COLO829 (cell line): ENCODE results near the gene GTF2H3.
"Not testable (repeated sequence)": the region's sequence is repeated elsewhere in the genome, so short reads cannot be mapped to it uniquely, and the experiment has no call there.

Source experiments
- DNase-seq: peaks from one replicate; pipeline ENCODE4 v3.0.0; 2012; ENCODE audit warnings: low spot score

GTF2H3 gene

GRCh38 chr12:123633379-123634141 is at the start of gene GTF2H3, which contains the start of gene EIF2B1:
TSS of gene GTF2H3 (plus strand) at chr12:123633829. CDS start at chr12:123633860, 31 bp downstream.
TSS of gene EIF2B1 (minus strand) at chr12:123633686. CDS start at chr12:123633557, 129 bp downstream.
- peak; percentile 97 for DNase-seq

- DNase-seq, result no peak
Measured at GRCh38 chr12:123591702-123592481, 41.7 kb upstream of the GTF2H3 start.

GRCh38 chr12:123595729-123596128 is 37.9 kb upstream of the GTF2H3 start:
- DNase-seq, result no peak

- no peak for DNase-seq
Measured at GRCh38 chr12:123597100-123597499, 36.5 kb upstream of the GTF2H3 start.

GRCh38 chr12:123598522-123598921 is 35.1 kb upstream of the GTF2H3 start:
- no peak for DNase-seq

- DNase-seq, result no peak
Measured at GRCh38 chr12:123599310-123599709, 34.3 kb upstream of the GTF2H3 start.

- no peak for DNase-seq
Measured at GRCh38 chr12:123599721-123600120, 33.9 kb upstream of the GTF2H3 start.

- peak; percentile 63 for DNase-seq
Measured at GRCh38 chr12:123601602-123602489, 31.8 kb upstream of the GTF2H3 start, which contains the start of gene DDX55. TSS of gene DDX55 (plus strand) at chr12:123602099. CDS start at chr12:123602149, 50 bp downstream.

- peak; percentile 42 for DNase-seq
Measured at GRCh38 chr12:123602651-123603195, 30.9 kb upstream of the GTF2H3 start.

- not testable (repeated sequence) for DNase-seq
Measured at GRCh38 chr12:123603495-123603894, 30.1 kb upstream of the GTF2H3 start.

- DNase-seq, result no peak
Measured at GRCh38 chr12:123607756-123608155, 25.9 kb upstream of the GTF2H3 start.

- no peak for DNase-seq
Measured at GRCh38 chr12:123608182-123608581, 25.4 kb upstream of the GTF2H3 start.

- no peak for DNase-seq
Measured at GRCh38 chr12:123614110-123614509, 19.5 kb upstream of the GTF2H3 start.

GRCh38 chr12:123614531-123614930 is 19.1 kb upstream of the GTF2H3 start:
- DNase-seq, result peak; percentile 38

- no peak for DNase-seq
Measured at GRCh38 chr12:123617144-123617543, 16.5 kb upstream of the GTF2H3 start.

GRCh38 chr12:123617580-123617979 is 16.0 kb upstream of the GTF2H3 start:
- no peak for DNase-seq

- DNase-seq, result no peak
Measured at GRCh38 chr12:123621101-123621500, 12.5 kb upstream of the GTF2H3 start.

- DNase-seq, result no peak
Measured at GRCh38 chr12:123621619-123622530, 11.8 kb upstream of the GTF2H3 start.

- DNase-seq, result no peak
Measured at GRCh38 chr12:123634142-123634561, 523 bp downstream of the GTF2H3 start.

GRCh38 chr12:123643911-123644310 is 10.3 kb downstream of the GTF2H3 start:
- DNase-seq, result no peak

GRCh38 chr12:123645380-123645779 is 11.8 kb downstream of the GTF2H3 start:
- DNase-seq, result no peak
